ENCODE data around the gene SESN1.
A peak's percentile ranks its signal among the peaks of the same experiment; 100 is the strongest.

Gene SESN1

DNA sequence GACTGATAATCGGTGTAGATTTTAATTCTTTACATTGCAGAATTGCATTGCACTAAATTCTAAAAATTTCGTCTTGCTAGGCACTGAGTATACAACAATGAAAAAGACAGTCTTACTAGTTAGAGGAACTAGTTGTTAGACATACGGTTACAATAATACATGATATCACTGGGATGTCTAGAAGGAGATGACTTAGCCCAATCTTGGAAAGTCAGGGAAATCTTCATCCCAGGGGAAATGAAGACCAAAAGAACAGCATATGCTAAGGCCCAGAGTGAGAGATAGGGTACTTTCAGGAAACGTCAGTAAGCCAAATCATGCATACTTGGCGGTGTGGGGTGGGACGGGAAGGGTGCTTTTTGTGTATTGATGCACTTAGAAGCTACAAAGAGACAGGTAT, 1.6 kb upstream of the SESN1 start:
- H3K4me3 ChIP-seq (replicated peaks; ENCODE audit: insufficient read depth, low read length), result peak overlapping the region; percentile 97
- H3K27ac ChIP-seq (replicated peaks), result peak overlapping the region; percentile 86
- no peak for DNase-seq (ENCODE audit: low read depth in 1 of 2, low spot score in 1 of 2)

DNA sequence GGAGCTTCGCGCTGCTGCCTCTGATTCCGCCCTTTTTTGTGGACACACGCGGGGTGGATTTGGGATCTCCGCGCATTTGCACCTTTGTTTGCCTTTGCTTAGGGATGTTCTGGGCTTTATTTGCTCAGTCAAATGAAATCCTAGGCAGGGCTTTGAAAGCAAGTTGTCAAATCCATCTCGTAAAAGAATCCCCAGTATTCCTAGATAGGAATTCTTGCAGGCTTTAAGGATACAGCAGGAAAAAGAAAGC, 1.1 kb upstream of the SESN1 start:
- H3K4me3 ChIP-seq (replicated peaks; ENCODE audit: insufficient read depth, low read length), result peak overlapping the region; percentile 97
- peak overlapping the region; percentile 86 for H3K27ac ChIP-seq (replicated peaks)
- TF ChIP-seq, protein P1, sequence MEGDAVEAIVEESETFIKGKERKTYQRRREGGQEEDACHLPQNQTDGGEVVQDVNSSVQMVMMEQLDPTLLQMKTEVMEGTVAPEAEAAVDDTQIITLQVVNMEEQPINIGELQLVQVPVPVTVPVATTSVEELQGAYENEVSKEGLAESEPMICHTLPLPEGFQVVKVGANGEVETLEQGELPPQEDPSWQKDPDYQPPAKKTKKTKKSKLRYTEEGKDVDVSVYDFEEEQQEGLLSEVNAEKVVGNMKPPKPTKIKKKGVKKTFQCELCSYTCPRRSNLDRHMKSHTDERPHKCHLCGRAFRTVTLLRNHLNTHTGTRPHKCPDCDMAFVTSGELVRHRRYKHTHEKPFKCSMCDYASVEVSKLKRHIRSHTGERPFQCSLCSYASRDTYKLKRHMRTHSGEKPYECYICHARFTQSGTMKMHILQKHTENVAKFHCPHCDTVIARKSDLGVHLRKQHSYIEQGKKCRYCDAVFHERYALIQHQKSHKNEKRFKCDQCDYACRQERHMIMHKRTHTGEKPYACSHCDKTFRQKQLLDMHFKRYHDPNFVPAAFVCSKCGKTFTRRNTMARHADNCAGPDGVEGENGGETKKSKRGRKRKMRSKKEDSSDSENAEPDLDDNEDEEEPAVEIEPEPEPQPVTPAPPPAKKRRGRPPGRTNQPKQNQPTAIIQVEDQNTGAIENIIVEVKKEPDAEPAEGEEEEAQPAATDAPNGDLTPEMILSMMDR (IDR thresholded peaks at IDR 0.05; ENCODE audit: insufficient read depth, low read length), result no peak
- TF ChIP-seq GABPA (IDR thresholded peaks at IDR 0.05; ENCODE audit: low read depth) (no peak), POLR2AphosphoS5 (IDR thresholded peaks at IDR 0.05; ENCODE audit: low read depth) (no peak), SPI1 (IDR thresholded peaks at IDR 0.05; ENCODE audit: borderline replicate concordance, low read depth) (no peak)
- TF ChIP-seq, protein P2, sequence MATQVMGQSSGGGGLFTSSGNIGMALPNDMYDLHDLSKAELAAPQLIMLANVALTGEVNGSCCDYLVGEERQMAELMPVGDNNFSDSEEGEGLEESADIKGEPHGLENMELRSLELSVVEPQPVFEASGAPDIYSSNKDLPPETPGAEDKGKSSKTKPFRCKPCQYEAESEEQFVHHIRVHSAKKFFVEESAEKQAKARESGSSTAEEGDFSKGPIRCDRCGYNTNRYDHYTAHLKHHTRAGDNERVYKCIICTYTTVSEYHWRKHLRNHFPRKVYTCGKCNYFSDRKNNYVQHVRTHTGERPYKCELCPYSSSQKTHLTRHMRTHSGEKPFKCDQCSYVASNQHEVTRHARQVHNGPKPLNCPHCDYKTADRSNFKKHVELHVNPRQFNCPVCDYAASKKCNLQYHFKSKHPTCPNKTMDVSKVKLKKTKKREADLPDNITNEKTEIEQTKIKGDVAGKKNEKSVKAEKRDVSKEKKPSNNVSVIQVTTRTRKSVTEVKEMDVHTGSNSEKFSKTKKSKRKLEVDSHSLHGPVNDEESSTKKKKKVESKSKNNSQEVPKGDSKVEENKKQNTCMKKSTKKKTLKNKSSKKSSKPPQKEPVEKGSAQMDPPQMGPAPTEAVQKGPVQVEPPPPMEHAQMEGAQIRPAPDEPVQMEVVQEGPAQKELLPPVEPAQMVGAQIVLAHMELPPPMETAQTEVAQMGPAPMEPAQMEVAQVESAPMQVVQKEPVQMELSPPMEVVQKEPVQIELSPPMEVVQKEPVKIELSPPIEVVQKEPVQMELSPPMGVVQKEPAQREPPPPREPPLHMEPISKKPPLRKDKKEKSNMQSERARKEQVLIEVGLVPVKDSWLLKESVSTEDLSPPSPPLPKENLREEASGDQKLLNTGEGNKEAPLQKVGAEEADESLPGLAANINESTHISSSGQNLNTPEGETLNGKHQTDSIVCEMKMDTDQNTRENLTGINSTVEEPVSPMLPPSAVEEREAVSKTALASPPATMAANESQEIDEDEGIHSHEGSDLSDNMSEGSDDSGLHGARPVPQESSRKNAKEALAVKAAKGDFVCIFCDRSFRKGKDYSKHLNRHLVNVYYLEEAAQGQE (IDR thresholded peaks at IDR 0.05; ENCODE audit: insufficient replicate concordance, low read depth), result no peak
- DNase-seq (ENCODE audit: low read depth in 1 of 2, low spot score in 1 of 2), result no peak
- H3K27me3 ChIP-seq (ENCODE audit: insufficient read depth, poor library complexity, severe bottlenecking), result no peaks in the 10 kb centered on the region

More for the DNA sequence above, 1.6 kb upstream of the SESN1 start:
- TF ChIP-seq SPI1 (IDR thresholded peaks at IDR 0.05; ENCODE audit: borderline replicate concordance, low read depth) (no peak), GABPA (IDR thresholded peaks at IDR 0.05; ENCODE audit: low read depth) (no peak), POLR2AphosphoS5 (IDR thresholded peaks at IDR 0.05; ENCODE audit: low read depth) (no peak)
- TF ChIP-seq, protein P1 (IDR thresholded peaks at IDR 0.05; ENCODE audit: insufficient read depth, low read length), result no peak
- TF ChIP-seq, protein P2 (IDR thresholded peaks at IDR 0.05; ENCODE audit: insufficient replicate concordance, low read depth), result no peak
- no peaks in the 10 kb centered on the region for H3K27me3 ChIP-seq (ENCODE audit: insufficient read depth, poor library complexity, severe bottlenecking)

DNA sequence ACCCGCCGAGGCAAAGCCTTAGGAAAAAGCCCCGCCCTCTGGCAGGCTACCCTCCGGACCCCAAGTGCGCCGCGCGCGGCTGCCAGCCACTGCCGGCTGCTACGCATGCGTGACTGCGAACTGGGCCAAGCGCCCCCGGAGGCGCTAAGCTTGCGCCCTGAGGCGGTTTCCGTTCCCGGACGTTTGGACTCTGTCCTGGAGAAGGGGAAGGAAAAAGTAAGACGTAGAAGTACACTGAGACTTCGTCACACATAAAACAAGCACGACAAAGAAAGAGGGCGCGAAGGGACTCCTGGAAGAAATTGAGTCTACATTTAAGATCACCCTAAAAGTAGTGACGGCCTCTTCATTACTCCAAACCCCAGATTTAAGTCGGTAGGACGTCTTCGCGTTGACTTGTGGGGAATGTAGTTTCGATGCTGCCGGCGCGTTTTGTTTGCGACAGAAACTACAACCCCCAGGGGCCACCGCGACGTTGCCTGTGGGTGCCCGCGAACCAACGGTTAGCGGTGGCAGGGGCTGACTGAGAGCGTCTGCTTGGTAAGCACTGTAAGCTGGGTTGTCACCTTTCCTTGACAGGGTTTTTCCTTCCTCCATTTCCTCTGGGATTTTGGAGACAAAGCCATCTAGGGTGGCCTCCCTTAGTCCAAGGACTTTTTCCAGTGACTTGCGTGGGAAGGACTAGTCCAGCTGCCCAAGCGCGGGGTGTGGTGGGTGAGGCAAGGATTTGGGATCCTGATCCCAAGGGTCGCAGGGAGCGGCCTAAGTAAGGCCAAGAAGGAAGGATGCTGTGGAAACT, 589 bp upstream of the SESN1 start, which contains the start of gene CEP57L1:
Gene CEP57L1, plus strand, starts transcription at position 472 of the 799 bp plus-strand sequence. CDS start 49,715 bp downstream, outside the sequence.
- Histone ChIP-seq H3K27me3 (ENCODE audit: insufficient read depth, poor library complexity, severe bottlenecking) (no peaks in the 10 kb centered on the region), H3K27ac (replicated peaks) (peak within 1 kb of the TSS; percentile 86), H3K4me3 (replicated peaks; ENCODE audit: insufficient read depth, low read length) (peak within 1 kb of the TSS; percentile 97)
- TF ChIP-seq SPI1 (IDR thresholded peaks at IDR 0.05; ENCODE audit: borderline replicate concordance, low read depth), result no peak
- peak; percentile 76 for TF ChIP-seq POLR2AphosphoS5 (IDR thresholded peaks at IDR 0.05; ENCODE audit: low read depth)
- peak; percentile 88 to 96 for DNase-seq (ENCODE audit: low read depth in 1 of 2, low spot score in 1 of 2)

DNA sequence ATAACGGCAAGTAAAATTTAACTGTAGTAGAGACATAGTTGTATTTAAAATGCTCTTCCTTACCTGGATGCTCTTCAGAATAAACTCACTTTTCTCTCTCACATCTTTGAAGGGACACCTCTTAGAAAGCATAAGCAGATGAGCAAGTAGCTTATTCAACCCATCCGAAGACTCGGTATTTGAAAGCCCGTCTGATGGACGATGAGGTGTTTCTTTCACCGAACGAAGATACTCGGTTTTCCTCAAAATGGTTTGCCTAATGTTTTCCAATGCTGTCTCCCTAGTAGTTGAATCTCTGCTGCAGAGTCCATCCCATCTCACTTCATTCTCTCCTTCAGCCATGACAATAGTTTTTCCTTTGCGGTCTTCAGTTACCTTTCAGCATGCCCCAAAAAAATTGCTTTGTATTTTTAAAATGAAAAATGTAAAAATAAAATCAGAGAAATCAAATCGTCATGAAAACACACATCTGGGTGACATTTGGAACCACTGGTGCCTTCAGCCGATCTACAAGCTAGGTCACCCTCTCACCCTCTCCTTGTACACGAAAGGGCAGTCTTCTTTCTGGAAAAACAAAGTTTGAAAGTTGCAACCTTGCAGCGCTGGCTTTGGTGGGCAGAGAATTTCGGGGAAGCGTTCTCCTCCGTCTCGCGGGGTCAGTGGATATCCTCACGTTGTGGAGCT, 772 bp downstream of the SESN1 start:
- no peak for DNase-seq (ENCODE audit: low read depth in 1 of 2, low spot score in 1 of 2)
- Histone ChIP-seq H3K4me3 (replicated peaks; ENCODE audit: insufficient read depth, low read length) (peak overlapping the region; percentile 97), H3K27ac (replicated peaks) (peak overlapping the region; percentile 86), H3K27me3 (ENCODE audit: insufficient read depth, poor library complexity, severe bottlenecking) (no peaks in the 10 kb centered on the region)
- TF ChIP-seq GABPA (IDR thresholded peaks at IDR 0.05; ENCODE audit: low read depth) (no peak), SPI1 (IDR thresholded peaks at IDR 0.05; ENCODE audit: borderline replicate concordance, low read depth) (no peak), POLR2AphosphoS5 (IDR thresholded peaks at IDR 0.05; ENCODE audit: low read depth) (no peak)
- TF ChIP-seq, protein P1 (IDR thresholded peaks at IDR 0.05; ENCODE audit: insufficient read depth, low read length), result no peak
- TF ChIP-seq, protein P2 (IDR thresholded peaks at IDR 0.05; ENCODE audit: insufficient replicate concordance, low read depth), result no peak

Measured in HL-60 (cell line).